ENCODE measurements around the gene SH2D5.
A peak's percentile ranks its signal among the peaks of the same experiment; 100 is the strongest.

- TF ChIP-seq EZH2 (IDR thresholded peaks at IDR 0.05; ENCODE audit: borderline replicate concordance, low read length), result no peak
- TF ChIP-seq, protein P1, sequence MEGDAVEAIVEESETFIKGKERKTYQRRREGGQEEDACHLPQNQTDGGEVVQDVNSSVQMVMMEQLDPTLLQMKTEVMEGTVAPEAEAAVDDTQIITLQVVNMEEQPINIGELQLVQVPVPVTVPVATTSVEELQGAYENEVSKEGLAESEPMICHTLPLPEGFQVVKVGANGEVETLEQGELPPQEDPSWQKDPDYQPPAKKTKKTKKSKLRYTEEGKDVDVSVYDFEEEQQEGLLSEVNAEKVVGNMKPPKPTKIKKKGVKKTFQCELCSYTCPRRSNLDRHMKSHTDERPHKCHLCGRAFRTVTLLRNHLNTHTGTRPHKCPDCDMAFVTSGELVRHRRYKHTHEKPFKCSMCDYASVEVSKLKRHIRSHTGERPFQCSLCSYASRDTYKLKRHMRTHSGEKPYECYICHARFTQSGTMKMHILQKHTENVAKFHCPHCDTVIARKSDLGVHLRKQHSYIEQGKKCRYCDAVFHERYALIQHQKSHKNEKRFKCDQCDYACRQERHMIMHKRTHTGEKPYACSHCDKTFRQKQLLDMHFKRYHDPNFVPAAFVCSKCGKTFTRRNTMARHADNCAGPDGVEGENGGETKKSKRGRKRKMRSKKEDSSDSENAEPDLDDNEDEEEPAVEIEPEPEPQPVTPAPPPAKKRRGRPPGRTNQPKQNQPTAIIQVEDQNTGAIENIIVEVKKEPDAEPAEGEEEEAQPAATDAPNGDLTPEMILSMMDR (conservative IDR thresholded peaks at IDR 0.05 in 1 of 2, IDR thresholded peaks at IDR 0.05 in 1 of 2; ENCODE audit: extremely low read depth in 1 of 2, insufficient read depth in 1 of 2, low read depth in 1 of 2, low read length in 2 of 2), result peak; percentile 56 to 93
Observed at GRCh38 chr1:20696397-20697333, 35.8 kb downstream of the SH2D5 start.

Measured in mammary epithelial cell (primary cell).